Measurements from ENCODE around the gene CTAGE1.
"Not testable (repeated sequence)": the region's sequence is repeated elsewhere in the genome, so short reads cannot be mapped to it uniquely, and the experiment has no call there.

CTAGE1 gene

DNA sequence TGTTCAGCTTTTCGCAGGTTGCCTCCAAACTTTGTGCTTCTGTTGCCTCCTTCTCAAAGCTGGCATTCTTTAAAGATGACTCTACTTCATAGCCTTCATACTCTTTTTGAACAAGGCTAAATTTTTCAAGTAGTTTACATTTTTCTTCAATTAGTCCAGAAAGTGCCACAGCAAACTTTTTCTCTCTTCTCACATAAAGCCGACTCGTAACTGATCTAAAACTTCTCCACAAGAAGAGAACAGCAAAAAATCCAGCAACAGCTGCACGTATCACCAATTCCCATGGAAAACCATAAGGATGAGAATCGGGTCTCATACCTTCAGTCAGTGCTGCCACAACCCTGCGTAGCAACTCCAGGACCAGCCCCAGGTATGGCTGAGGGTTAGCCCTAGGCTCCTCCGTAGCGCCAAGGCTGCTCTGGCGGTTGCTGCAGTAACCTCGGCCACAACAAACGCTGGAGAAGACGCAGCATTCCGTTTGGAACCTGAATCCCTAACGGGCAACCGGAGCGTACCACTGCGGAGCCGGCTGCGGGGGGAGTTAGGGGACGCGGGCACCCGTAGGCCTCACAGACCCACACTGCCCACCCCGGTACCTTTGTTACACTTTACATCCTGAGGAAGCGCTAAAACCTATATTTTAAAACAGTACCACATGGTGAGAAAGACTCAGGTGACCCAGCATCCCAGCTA lies at the start of gene CTAGE1:
CTAGE1 (minus strand) TSS at position 420 of the 693 bp plus-strand sequence; CDS start at position 316, 104 bp downstream.
- DNase-seq (ENCODE audit: low read depth): no peak

DNA sequence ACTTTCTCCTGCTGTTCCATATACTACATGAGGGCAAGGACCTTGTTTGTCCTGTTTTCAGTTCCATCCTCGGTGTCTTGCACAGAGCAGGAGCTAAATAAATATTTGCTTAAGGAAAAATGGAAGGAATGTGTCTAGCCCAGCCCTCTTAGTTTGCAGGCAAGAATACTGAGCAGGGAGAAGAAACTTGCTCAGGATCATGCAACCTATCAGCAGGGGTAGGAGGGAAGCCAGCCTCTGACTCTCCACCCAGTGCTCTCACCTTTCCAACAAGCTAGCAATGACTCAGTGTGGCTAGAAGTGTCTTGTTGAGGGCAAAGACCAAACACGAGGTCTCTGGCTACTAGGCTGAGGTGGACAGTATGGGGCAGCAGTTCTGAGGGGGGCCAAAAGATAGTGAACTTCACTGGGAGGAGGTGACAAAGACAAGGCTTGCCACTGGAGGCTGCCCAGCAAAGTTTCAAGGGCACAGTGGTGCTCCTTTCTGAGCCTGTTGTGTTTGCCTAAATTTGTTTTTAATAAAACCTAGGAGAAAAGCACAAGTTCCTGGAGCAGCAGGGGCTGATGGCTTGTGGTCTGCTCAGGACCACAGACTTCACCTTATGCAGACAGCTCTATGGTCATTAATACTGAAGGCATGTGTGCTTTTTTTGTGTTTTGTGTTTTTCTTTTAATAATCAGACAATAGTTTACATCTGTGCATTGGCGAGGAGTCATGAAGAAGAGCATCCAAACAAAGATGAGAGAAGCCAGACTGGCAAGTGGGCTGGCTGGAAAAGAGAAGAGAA lies 49.1 kb upstream of the CTAGE1 start:
- no peak for DNase-seq (ENCODE audit: low read depth)

GRCh38 chr18:22465859-22466457 lies 48.2 kb upstream of the CTAGE1 start:
- DNase-seq (ENCODE audit: low read depth): peak; percentile 10

DNA sequence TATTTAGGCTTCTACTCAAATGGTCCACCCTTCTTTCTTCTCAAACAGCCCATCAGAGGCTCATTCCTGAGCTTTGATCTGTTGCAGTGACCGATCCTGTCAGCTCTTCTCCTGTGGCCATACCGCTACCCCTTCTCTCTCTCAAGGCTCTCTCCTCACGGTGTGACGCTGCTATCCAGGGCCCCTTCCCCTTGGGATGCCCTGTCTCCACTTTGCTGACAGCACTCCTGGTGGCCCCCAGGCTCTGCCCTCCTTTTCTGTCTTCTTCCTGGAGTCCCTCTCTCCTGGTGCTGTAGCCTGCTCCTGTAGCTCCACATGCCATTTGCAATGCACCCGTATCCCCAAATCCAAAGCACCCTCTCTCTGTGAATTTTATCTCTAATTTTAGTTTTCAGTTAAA lies 45.4 kb upstream of the CTAGE1 start:
- DNase-seq (ENCODE audit: low read depth): no peak

GRCh38 chr18:22459491-22459890 lies 41.8 kb upstream of the CTAGE1 start:
- DNase-seq (ENCODE audit: low read depth): no peak

DNA sequence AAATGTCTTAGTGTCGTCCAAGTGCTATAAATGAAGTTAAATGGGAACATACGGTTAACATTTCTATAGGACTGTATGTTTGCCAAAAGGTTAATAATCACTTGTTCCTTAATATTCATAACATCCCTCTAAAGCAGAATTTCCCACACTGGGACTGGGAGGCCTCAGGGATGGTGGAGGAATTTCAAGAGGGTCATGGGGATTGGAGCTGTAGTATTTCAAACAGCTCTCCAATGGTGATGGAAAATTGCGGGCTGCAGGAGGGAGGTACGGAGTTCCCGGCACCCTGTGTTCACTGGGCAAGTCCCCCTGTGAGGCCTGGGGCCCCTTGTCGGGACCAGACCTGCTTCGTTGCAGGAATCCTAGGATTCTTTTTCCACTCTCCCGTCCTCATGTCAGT lies 39.8 kb upstream of the CTAGE1 start:
- no peak for DNase-seq (ENCODE audit: low read depth)

DNA sequence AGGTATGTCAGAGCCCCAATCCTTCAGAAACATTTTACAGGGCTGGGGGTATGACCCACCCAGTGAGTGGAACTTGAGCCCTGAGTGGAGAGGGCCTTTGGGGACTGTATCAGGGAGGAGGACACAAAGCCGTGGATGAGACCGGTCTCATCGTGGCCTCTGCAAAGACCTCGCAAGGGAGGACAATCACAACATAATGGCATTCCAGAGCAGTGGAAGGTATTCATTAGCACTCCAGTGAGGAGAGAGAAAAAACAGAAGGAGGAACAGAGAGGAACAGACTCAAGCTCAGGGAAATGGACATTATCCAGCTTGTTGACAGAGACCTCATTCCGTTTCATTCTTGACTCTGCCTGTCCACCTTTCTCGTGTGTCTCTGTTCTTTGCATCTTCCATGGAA lies 38.8 kb upstream of the CTAGE1 start:
- DNase-seq (ENCODE audit: low read depth): no peak

GRCh38 chr18:22456116-22456480 lies 38.4 kb upstream of the CTAGE1 start:
- DNase-seq (ENCODE audit: low read depth): no peak

DNA sequence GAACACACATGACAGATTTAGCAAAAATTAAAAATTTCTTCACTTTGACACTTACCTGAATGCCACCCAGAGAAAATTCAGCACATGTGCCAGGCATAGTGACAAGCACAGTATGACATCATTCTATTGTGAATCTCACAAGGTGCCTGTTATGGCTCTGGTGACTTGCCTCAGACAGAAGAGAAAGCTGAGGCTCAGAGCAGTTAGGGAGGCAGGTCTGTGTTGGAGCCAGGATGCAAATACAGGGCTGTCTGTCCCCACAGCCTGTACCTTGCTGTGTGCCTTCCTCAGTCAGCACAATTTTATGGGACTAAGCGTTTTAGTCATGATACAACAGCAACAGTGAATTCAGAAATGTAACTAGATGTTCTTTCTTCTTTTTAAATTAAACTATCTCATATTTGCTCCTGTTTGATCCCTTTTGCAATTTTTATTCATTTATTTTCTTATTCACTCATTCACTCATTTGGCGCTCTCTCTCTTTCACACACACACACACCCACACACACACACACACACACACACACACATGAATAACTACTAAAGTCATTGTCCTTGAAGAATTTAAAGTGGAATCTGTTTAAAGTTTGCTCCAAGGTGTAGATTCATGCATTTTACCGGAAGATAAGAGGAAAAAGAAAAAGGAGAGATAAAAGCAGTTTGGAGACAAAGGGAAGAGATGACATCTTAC lies 37.9 kb upstream of the CTAGE1 start:
- no peak for DNase-seq (ENCODE audit: low read depth)

DNA sequence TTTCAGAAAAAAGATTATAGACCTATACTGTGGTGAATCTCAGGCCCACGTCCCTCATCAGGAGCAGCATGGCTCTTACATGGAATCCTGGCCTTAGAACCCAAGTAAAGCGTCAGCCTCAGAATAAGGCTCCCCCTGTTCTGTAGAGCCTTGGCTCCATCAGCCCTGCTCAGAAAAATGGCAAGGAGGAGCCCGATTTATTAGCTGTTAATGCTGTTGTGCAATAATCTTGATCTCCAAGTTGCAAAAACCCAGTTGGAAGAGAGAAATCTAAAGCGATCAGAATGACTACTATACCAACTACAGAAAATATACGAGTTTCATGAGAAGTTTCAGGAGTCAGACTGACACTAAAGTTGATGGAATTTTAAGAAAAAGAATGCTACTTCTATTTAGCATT lies 35.6 kb upstream of the CTAGE1 start:
- DNase-seq (ENCODE audit: low read depth): no peak

DNA sequence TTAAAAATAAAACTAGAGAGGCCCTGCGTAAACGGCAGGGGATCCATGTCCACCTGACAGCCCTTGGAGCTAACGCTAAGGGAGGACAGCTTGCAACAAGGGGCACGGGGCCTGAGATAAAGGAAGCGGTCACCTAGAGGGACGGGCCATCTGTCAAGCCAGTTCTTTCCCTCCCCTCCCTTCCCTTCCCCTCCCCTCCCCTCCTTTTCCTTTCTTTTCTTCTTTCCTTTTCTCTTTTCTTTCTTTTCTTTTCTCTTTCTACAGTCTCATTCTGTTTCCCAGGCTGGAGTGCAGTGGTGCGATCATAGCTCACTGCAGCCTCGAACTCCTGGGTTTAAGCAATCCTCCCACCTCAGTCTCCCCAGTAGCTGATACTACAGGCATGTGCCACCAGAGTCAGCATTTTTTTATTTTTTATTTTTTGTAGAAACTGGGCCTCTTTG lies 34.5 kb upstream of the CTAGE1 start:
- no peak for DNase-seq (ENCODE audit: low read depth)

DNA sequence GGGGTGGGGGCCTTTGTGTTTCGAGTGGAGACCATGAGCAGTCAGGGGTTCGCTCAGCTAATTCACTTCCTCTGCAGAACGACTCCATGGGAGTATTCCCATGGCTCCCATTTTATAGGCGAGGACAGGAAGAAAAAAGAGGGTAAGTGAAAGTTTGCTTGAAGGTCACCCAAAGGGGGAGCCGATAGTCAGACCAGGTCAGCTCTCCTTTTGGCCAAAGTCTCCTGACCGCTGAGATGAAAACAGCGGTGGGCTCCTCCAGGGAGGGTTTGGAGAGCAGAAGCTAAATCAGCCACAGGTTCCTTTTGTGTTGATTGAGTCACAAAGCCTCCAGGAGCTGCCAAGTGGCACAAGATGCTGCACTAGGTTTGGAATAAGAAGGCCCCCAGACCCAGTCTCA lies 34.1 kb upstream of the CTAGE1 start:
- DNase-seq (ENCODE audit: low read depth): no peak

GRCh38 chr18:22450766-22451165 lies 33.1 kb upstream of the CTAGE1 start:
- DNase-seq (ENCODE audit: low read depth): not testable (repeated sequence)

DNA sequence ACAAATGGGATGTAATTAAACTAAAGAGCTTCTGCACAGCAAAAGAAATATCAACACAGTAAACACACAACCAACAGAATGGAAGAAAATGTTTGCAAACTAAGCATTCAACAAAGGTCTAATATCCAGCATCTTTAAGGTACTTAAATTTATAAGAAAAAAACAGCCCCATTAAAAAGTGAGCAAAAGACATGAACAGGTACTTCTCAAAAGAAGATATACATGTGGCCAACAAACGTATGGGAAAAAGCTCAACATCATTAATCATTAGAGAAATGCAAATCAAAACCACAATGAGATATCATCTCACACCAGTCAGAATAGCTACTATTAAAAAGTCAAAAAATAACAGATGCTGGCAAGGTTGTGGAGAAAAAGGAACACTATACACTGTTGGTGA lies 32.6 kb upstream of the CTAGE1 start:
- not testable (repeated sequence) for DNase-seq (ENCODE audit: low read depth)

DNA sequence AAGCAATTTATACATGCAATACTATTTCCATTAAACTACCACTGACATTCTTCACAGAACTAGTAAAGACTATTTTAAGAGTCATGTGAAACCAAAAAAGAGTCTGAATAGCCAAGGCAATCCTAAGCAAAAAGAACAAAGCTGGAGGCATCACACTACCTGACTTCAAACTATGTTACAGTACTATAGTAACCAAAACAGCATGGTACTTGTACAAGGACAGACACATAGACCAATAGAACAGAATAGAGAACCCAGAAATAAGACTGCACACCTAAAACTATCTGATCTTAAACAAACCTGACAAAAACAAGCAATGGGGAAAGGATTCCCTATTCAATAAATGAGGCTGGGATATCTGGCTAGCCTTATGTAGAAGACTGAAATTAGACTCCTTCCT lies 32.0 kb upstream of the CTAGE1 start:
- not testable (repeated sequence) for DNase-seq (ENCODE audit: low read depth)

DNA sequence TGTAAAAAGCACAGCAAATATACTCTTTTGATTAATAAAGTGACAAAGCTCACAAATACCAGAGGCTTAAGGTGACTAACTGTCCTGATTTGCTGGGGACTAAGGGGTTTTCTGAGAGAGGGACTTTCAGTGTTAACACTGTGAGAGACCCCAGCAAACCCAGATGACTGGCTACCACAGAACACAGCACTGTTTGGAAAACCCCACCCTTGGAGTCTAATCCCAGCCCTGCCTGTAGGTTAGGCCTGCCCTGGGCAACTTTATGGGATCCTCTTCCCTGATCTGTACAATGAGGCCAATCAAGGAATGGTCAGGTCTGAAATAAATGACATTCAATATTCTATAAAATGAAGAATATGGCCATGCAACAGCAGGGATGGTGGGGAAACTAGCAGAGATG lies 30.5 kb upstream of the CTAGE1 start:
- no peak for DNase-seq (ENCODE audit: low read depth)

- DNase-seq (ENCODE audit: low read depth): no peak
These were observed 30.1 kb upstream of the CTAGE1 start for GRCh38 chr18:22447792-22448191.

GRCh38 chr18:22446911-22447310 lies 29.2 kb upstream of the CTAGE1 start:
- no peak for DNase-seq (ENCODE audit: low read depth)

GRCh38 chr18:22446325-22446724 lies 28.6 kb upstream of the CTAGE1 start:
- DNase-seq (ENCODE audit: low read depth): no peak

- DNase-seq (ENCODE audit: low read depth): no peak
These were observed 23.9 kb upstream of the CTAGE1 start for GRCh38 chr18:22441638-22442037.

GRCh38 chr18:22439447-22439846 lies 21.7 kb upstream of the CTAGE1 start:
- DNase-seq (ENCODE audit: low read depth): no peak

- DNase-seq (ENCODE audit: low read depth): no peak
These were observed 18.4 kb upstream of the CTAGE1 start for GRCh38 chr18:22436136-22436535.

All from activated gamma-delta T cell treated with anti-CD3 and anti-CD28 coated beads, Interleukin-2, amount 50 U/mL, for 16 hours (primary cell).